ENCODE results near the gene GPC3. TPM values are rescaled to one million over a fixed set of nuclear protein-coding genes. Genes with fewer than 3 reads are reported as not detected.

The GPC3 gene
- total RNA-seq, 1 donor from 2014 or later: 15.5 TPM

DNA sequence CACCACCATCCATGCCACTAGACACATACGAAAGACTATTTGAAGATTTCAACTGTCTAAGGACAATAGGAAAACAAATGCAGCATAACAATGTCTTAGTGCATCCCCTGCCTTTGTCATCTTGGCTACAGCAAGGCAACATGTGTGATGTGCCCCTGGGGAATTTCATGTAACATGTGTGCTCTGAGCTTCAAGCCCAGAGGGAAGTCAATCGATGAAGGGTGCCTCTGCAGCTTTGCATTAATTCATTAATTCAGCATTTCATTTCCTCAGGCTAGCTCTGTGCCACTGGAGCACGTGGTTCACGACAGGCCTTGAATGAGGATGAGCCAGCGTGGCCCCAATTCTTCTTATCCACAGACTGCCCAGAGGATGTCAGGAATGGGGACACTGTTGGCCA, 316.2 kb downstream of the GPC3 start:
- Histone ChIP-seq H3K36me3 (no peaks in the 10 kb centered on the region), H3K27me3 (no peaks in the 10 kb centered on the region), H3K4me3 (no peak overlapping the region), H3K9me3 (no peaks in the 10 kb centered on the region), H3K27ac (no peak overlapping the region), H3K4me1 (no peaks in the 10 kb centered on the region)
- TF ChIP-seq CTCF (IDR thresholded peaks at IDR 0.05) (no peak), POLR2AphosphoS5 (IDR thresholded peaks at IDR 0.05; ENCODE audit: insufficient read depth in 1 of 2, low read depth in 1 of 2) (no peak), POLR2A (IDR thresholded peaks at IDR 0.05) (no peak)
- intact Hi-C loops (cut with DNase I): no loop called here
- DNase-seq (ENCODE audit: extremely low spot score in 2 of 2): no peak

GRCh38 chrX:133668225-133668931, 317.0 kb downstream of the GPC3 start:
- H3K27me3 ChIP-seq: no peaks in the 10 kb centered on the region
- no peak for TF ChIP-seq CTCF (IDR thresholded peaks at IDR 0.05)
- no peak for TF ChIP-seq POLR2A (IDR thresholded peaks at IDR 0.05)
- no peak for TF ChIP-seq POLR2AphosphoS5 (IDR thresholded peaks at IDR 0.05; ENCODE audit: insufficient read depth in 1 of 2, low read depth in 1 of 2)
- intact Hi-C loops (cut with DNase I): no loop called here
- H3K4me1 ChIP-seq: no peaks in the 10 kb centered on the region
- no peaks in the 10 kb centered on the region for H3K36me3 ChIP-seq
- DNase-seq (ENCODE audit: extremely low spot score in 2 of 2): no peak
- H3K27ac ChIP-seq: no peak overlapping the region
- H3K4me3 ChIP-seq: no peak overlapping the region
- H3K9me3 ChIP-seq: no peaks in the 10 kb centered on the region

GRCh38 chrX:133666256-133666655, 319.1 kb downstream of the GPC3 start:
- TF ChIP-seq POLR2A (IDR thresholded peaks at IDR 0.05): no peak
- TF ChIP-seq CTCF (IDR thresholded peaks at IDR 0.05): no peak
- TF ChIP-seq POLR2AphosphoS5 (IDR thresholded peaks at IDR 0.05; ENCODE audit: insufficient read depth in 1 of 2, low read depth in 1 of 2): no peak
- Histone ChIP-seq H3K4me3 (no peak overlapping the region), H3K27me3 (no peaks in the 10 kb centered on the region), H3K27ac (no peak overlapping the region), H3K4me1 (no peaks in the 10 kb centered on the region), H3K36me3 (no peaks in the 10 kb centered on the region), H3K9me3 (no peaks in the 10 kb centered on the region)
- no peak for DNase-seq (ENCODE audit: extremely low spot score in 2 of 2)
- intact Hi-C loops (cut with DNase I): no loop called here

GRCh38 chrX:133661962-133662839, 323.2 kb downstream of the GPC3 start:
- Histone ChIP-seq H3K27ac (no peak overlapping the region), H3K36me3 (no peaks in the 10 kb centered on the region), H3K9me3 (no peaks in the 10 kb centered on the region), H3K4me1 (no peaks in the 10 kb centered on the region), H3K27me3 (no peaks in the 10 kb centered on the region), H3K4me3 (no peak overlapping the region)
- DNase-seq (ENCODE audit: extremely low spot score in 2 of 2): no peak
- TF ChIP-seq POLR2AphosphoS5 (IDR thresholded peaks at IDR 0.05; ENCODE audit: insufficient read depth in 1 of 2, low read depth in 1 of 2): no peak
- intact Hi-C loops (cut with DNase I): no loop called here

DNA sequence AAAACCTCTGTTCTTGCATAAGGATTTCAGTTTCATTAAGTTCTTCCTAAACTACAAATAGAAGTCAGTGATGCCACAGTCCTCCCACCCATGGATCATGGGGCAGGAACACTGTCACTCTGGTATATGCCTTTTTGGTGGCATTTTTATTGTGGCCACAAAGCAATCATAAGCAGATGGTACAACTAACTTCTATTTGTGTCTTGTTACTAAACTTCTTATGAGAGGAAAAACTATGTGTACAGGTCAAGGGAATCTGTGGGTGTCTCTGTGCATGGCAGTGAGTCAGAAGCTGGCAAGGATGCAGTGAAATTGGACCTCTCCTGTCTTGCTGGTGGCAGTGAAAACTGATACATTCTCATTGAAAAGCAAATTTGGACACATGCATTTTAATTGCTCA, 325.1 kb downstream of the GPC3 start:
- Histone ChIP-seq H3K27me3 (no peaks in the 10 kb centered on the region), H3K36me3 (no peaks in the 10 kb centered on the region), H3K27ac (no peak overlapping the region), H3K9me3 (no peaks in the 10 kb centered on the region), H3K4me1 (no peaks in the 10 kb centered on the region), H3K4me3 (no peak overlapping the region)
- intact Hi-C loops (cut with DNase I): no loop called here
- DNase-seq (ENCODE audit: extremely low spot score in 2 of 2): no peak
- no peak for TF ChIP-seq POLR2AphosphoS5 (IDR thresholded peaks at IDR 0.05; ENCODE audit: insufficient read depth in 1 of 2, low read depth in 1 of 2)
- no peak for TF ChIP-seq CTCF (IDR thresholded peaks at IDR 0.05)
- TF ChIP-seq POLR2A (IDR thresholded peaks at IDR 0.05): no peak
